G401.6 (cell line): ENCODE measurements around the gene WWOX.
A peak's percentile ranks its signal among the peaks of the same experiment; 100 is the strongest.

ENCODE experiments used
- FAIRE-seq: peaks from 2 replicates; lab custom pipeline; 2012; peaks lifted over from hg19 to GRCh38; lab: Jason Lieb, UNC

The WWOX gene

GRCh38 chr16:78275420-78275819 lies 176.0 kb downstream of the WWOX start:
- no peak for FAIRE-seq

- no peak for FAIRE-seq
Observed at GRCh38 chr16:78277321-78278055, 178.0 kb downstream of the WWOX start.

GRCh38 chr16:78278056-78278450 lies 178.6 kb downstream of the WWOX start:
- FAIRE-seq, result no peak

GRCh38 chr16:78281115-78281514 lies 181.7 kb downstream of the WWOX start:
- FAIRE-seq, result no peak

GRCh38 chr16:78283548-78284251 lies 184.2 kb downstream of the WWOX start:
- FAIRE-seq, result no peak

GRCh38 chr16:78284326-78284725 lies 184.9 kb downstream of the WWOX start:
- no peak for FAIRE-seq

GRCh38 chr16:78284957-78285434 lies 185.5 kb downstream of the WWOX start:
- no peak for FAIRE-seq

GRCh38 chr16:78285437-78285922 lies 186.0 kb downstream of the WWOX start:
- no peak for FAIRE-seq

- no peak for FAIRE-seq
Observed at GRCh38 chr16:78286065-78286464, 186.6 kb downstream of the WWOX start.

GRCh38 chr16:78288888-78289287 lies 189.4 kb downstream of the WWOX start:
- FAIRE-seq, result no peak

- FAIRE-seq, result no peak
Observed at GRCh38 chr16:78289373-78289772, 189.9 kb downstream of the WWOX start.

GRCh38 chr16:78289844-78290277 lies 190.4 kb downstream of the WWOX start:
- no peak for FAIRE-seq

- no peak for FAIRE-seq
Observed at GRCh38 chr16:78290395-78290794, 190.9 kb downstream of the WWOX start.

GRCh38 chr16:78290872-78291591 lies 191.6 kb downstream of the WWOX start:
- no peak for FAIRE-seq

GRCh38 chr16:78291604-78292003 lies 192.2 kb downstream of the WWOX start:
- FAIRE-seq, result no peak

GRCh38 chr16:78292086-78292843 lies 192.8 kb downstream of the WWOX start:
- FAIRE-seq, result peak; percentile 19

- FAIRE-seq, result no peak
Observed at GRCh38 chr16:78292844-78293380, 193.5 kb downstream of the WWOX start.

GRCh38 chr16:78294538-78295225 lies 195.2 kb downstream of the WWOX start:
- FAIRE-seq, result no peak

GRCh38 chr16:78297066-78297666 lies 197.7 kb downstream of the WWOX start:
- no peak for FAIRE-seq

GRCh38 chr16:78298986-78299385 lies 199.5 kb downstream of the WWOX start:
- no peak for FAIRE-seq

- FAIRE-seq, result no peak
Observed at GRCh38 chr16:78300469-78300868, 201.0 kb downstream of the WWOX start.
